ENCODE results near the gene USH2A.

- TF ChIP-seq EZH2phosphoT487 (IDR thresholded peaks at IDR 0.05; ENCODE audit: insufficient read depth, low read depth) (no peak), EZH2 (IDR thresholded peaks at IDR 0.05; ENCODE audit: insufficient read depth, poor library complexity, severe bottlenecking) (no peak)
Observed at GRCh38 chr1:216325946-216326345, 97.3 kb downstream of the USH2A start.

Data from GM23248 (cell line).